GM12874 (cell line): Measurements from ENCODE around the gene CASZ1.

Experiments used
- TF ChIP-seq, protein P1 (sequence below): IDR thresholded peaks from 2 replicates; pipeline ENCODE4 v1.5.1; 2011; ENCODE audit warnings: low read depth, mild to moderate bottlenecking, control low read depth, low read length, moderate library complexity; ENCODE audit not compliant: insufficient read depth

CASZ1 gene

DNA sequence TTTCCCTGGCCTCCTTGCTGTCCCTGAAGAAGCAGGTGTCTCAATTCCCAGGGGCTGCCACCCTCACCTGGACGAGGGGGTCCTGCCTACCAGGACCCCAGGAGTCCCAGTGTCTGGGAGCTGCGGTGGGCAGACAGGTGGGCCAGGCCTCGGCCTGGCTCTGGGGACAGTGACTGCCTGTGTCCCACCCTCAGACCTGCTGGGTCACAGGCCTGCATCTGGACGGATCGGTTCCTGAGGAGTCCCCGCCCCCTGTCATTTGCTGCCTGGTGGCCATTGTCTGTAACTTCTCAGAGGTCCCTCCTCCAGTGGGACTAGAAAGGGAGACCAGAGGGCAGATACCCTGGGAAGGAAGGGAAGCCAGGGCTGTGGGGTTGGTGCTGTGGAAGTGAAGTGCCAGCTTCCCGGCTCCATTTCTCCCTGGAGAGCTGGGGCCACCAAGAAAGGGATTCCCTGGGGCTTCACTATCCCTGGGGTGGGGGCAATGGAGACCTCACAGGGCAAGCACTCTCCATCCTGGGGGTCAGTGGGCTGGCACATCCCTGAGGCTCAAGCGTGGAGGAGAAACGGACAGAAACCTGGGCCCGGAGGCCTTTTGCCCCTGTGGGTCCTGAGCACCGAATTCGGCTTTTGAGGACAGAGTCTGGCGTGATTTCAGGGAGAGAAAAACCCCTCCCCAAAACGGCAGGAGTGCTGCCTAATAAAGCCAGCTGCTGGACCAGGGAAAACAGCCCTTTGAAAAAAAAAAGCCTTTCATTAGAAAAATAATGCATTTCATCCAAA, 164.4 kb downstream of the CASZ1 start:
- TF ChIP-seq, protein P1, sequence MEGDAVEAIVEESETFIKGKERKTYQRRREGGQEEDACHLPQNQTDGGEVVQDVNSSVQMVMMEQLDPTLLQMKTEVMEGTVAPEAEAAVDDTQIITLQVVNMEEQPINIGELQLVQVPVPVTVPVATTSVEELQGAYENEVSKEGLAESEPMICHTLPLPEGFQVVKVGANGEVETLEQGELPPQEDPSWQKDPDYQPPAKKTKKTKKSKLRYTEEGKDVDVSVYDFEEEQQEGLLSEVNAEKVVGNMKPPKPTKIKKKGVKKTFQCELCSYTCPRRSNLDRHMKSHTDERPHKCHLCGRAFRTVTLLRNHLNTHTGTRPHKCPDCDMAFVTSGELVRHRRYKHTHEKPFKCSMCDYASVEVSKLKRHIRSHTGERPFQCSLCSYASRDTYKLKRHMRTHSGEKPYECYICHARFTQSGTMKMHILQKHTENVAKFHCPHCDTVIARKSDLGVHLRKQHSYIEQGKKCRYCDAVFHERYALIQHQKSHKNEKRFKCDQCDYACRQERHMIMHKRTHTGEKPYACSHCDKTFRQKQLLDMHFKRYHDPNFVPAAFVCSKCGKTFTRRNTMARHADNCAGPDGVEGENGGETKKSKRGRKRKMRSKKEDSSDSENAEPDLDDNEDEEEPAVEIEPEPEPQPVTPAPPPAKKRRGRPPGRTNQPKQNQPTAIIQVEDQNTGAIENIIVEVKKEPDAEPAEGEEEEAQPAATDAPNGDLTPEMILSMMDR, result no peak

DNA sequence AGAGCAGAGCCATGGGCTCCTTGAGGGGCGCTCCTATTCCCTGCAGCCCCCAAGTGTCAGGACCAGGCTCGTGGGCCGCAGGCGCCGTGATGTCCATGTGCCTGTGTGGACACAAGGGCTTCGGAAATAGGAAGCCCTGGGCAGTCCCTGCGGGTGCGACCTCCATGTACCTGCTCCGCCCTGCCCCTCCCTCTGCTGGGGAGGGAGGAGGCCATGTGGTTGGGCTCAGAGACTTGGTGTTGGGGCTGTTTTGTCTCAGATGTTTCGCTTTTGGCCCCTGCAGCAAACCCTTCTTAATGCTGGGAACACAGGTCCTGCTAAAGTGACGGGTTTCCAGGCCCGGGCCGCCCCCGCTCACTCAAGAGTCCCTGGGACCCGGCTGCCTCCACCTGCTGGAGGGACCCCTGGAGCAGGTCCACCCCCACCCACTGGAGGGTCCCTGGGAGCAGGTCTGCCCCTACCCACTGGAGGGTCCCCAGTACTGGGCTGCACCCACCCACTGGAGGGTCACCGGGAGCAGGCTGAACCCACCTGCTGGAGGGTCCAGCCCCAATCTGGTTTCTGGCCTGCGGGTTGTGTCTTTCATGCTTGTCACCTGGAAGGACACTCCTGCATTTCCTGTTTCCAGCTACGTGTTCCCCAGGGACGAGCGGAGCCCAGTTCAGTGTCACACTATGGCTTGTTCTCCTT, 165.2 kb downstream of the CASZ1 start:
- TF ChIP-seq, protein P1, result no peak

DNA sequence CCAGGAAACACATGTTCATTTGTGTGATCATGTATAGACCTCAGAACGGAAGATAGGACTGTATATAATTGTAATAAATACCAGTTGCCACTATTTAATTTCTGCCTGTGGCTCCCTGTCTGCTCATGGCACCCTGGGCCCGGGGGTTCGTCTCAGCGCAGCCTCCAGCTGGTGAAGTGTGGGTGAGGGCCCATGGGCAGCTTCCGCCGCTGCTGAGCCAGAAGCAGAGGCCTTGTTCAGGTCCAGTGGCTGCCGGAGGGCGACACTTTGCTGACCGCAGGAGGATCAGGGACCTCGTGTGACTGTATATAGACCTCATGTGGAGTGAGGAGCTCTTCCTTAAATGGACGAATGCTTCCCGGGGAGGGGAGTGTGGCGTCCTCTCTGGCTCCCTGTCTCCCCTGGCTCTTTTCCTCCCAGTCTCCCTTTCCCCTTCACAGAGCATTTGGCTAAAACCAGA, 165.8 kb downstream of the CASZ1 start:
- TF ChIP-seq, protein P1, result no peak

DNA sequence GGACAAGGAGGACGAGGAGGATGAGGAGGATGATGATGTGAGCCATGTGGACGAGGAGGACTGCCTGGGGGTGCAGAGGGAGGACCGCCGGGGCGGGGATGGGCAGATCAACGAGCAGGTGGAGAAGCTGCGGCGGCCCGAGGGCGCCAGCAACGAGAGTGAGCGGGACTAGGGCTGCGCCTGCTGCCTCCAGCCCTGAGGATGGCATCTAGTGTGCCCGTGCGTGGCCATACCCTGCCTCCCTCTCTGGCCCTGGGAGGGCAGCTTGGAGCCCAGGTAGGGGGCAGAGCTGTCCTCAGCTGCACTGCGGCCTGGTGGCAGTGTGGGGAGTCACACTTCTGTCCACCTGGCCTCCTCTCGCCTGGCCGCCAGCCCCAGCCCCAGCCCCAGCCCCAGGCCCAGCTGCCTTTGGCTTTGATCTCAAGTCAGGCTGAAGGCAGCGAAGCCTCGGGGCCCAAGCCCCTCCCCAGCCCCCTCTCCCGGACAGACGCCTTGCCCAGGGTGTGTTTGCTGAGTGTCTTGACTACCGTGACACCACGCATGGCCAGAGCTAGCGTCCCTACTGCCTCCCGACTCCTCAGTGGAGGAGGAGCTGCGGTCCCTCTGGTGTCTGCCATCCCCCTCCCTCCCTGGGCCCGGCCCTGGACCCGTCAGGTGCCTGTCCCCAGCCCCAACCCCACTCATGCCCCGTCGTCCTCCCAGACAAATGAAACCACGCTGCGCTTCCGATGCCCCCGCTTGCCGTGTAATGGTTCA, 166.5 kb downstream of the CASZ1 start:
- TF ChIP-seq, protein P1, result no peak

DNA sequence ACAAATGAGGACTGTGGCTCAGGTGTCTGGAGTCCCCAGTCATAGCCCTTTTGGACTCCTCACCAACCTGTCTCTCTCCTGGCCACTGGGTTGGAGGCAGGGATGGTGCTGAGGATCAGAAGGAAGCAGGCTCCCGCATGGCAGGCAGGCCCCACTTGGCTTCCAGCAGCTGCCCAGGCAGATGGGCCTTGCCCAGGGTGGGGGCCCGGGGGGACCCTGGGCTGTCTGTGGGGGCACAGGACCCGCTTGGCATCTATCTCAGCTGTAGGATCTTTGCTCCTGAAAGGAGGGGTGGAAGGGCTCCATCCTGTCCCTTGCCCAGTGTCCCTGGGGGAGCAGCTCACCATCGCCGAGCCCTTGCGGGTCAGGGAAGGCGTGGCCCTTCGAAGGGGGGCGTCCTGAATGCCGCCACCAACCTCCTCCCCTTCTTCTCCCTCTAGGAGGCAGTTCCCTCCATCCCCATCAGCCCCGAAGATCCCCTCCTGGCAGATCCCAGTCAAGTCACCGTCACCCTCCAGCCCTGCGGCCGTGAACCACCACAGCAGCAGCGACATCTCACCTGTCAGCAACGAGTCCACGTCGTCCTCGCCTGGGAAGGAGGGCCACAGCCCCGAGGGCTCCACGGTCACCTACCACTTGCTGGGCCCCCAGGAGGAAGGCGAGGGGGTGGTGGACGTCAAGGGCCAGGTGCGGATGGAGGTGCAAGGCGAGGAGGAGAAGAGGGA, 167.2 kb downstream of the CASZ1 start:
- TF ChIP-seq, protein P1, result no peak

DNA sequence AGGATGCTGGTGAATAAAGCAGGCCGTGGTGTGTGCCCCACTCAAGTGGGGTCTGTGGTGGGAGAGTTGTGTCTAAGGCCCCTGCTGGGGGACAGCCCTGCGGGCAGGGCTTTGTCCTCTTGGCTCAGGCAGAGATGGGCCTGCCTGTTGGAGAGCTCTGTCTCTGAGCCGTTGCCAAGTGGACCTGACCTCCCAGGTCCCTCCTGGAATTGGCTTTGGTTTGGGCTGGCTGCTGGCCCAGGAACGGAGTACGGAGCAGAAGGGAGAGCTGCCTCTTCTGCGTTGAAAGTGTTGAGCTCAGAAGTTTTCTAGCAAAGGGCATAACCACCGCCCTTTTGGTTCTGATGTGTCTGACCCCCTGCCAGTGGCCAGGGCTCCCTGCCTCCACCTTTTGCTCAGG, 167.8 kb downstream of the CASZ1 start:
- TF ChIP-seq, protein P1, result no peak
